PC-3 (cell line): ENCODE data around the gene PPIP5K1. TPM values are rescaled to one million over a fixed set of nuclear protein-coding genes. Genes with fewer than 3 reads are reported as not detected.

Experiments
- ATAC-seq: fragments of 200-7000 bp; cut with Tn5 transposase; 2 replicates; pipeline ENCODE4 v1.9.1; 2020; ENCODE audit warnings: mild to moderate bottlenecking, moderate library complexity
- BruUV-seq: library from RNA; stranded (reverse); fragments of 400-500 nt; replicated peaks from 2 replicates; lab custom pipeline; 2021; lab: Mats Ljungman, UMichigan
- CTCF ChIA-PET: fragments of 300-600 bp; sonication (Branson Sonifier 250); formaldehyde crosslinking; loops from one replicate; lab custom pipeline; 2022; ENCODE audit warnings: antibody characterized with exemption; lab: Charles Lee
- POLR2A ChIA-PET: fragments of 300-600 bp; sonication (Branson Sonifier 250); formaldehyde crosslinking; loops from one replicate; lab custom pipeline; 2022; ENCODE audit warnings: antibody characterized with exemption; ENCODE audit not compliant: unreplicated experiment; lab: Charles Lee
- DNase-seq: peaks from one replicate; pipeline ENCODE4 v3.0.0-alpha.2; 2015
- H2AFZ ChIP-seq: fragments of 300-600 bp; sonication (generic); 2 replicates; pipeline ENCODE4 v1.6.0; 2016; ENCODE audit warnings: antibody characterized with exemption, low read length
- H3F3A ChIP-seq: fragments of 300-600 bp; sonication (generic); one replicate; pipeline ENCODE4 v1.6.0; 2017; ENCODE audit warnings: antibody characterized with exemption, low read length, control low read depth, mild to moderate bottlenecking; ENCODE audit not compliant: unreplicated experiment
- H3K27ac ChIP-seq: fragments of 300-600 bp; sonication (generic); 2 replicates; pipeline ENCODE4 v1.5.1; 2016; ENCODE audit warnings: mild to moderate bottlenecking, low read length
- H3K27me3 ChIP-seq: fragments of 300-600 bp; sonication (generic); 2 replicates; pipeline ENCODE4 v1.6.1; 2016; ENCODE audit warnings: low read length, mixed read lengths
- H3K36me3 ChIP-seq: fragments of 300-600 bp; sonication (generic); 2 replicates; pipeline ENCODE4 v1.6.1; 2016; ENCODE audit warnings: low read depth, mixed run types, low read length, mixed read lengths
- H3K4me1 ChIP-seq: fragments of 300-600 bp; sonication (generic); 2 replicates; pipeline ENCODE4 v1.5.1; 2016; ENCODE audit warnings: low read length; ENCODE audit not compliant: insufficient read depth
- H3K4me2 ChIP-seq: fragments of 300-600 bp; sonication (generic); 2 replicates; pipeline ENCODE4 v1.6.0; 2016; ENCODE audit warnings: low read length
- H3K4me3 ChIP-seq: fragments of 300-600 bp; sonication (generic); 2 replicates; pipeline ENCODE4 v1.5.1; 2016; ENCODE audit warnings: mild to moderate bottlenecking, low read length, mixed read lengths
- H3K79me2 ChIP-seq: fragments of 300-600 bp; sonication (generic); 2 replicates; pipeline ENCODE4 v1.6.1; 2017; ENCODE audit warnings: low read length, mixed read lengths
- H3K9ac ChIP-seq: fragments of 300-600 bp; sonication (generic); 2 replicates; pipeline ENCODE4 v1.6.0; 2016; ENCODE audit warnings: mild to moderate bottlenecking, low read length
- H3K9me2 ChIP-seq: fragments of 300-600 bp; sonication (generic); replicated peaks from 2 replicates; pipeline ENCODE4 v1.6.1; 2016; ENCODE audit warnings: mixed run types, low read length, mixed read lengths
- H3K9me3 ChIP-seq: fragments of 300-600 bp; sonication (generic); 2 replicates; pipeline ENCODE4 v1.6.1; 2016; ENCODE audit warnings: low read length, mixed read lengths
- H4K20me1 ChIP-seq: fragments of 300-600 bp; sonication (generic); 2 replicates; pipeline ENCODE4 v1.6.1; 2016; ENCODE audit warnings: low read length, mixed read lengths
- CTCF ChIP-seq: fragments of 300-600 bp; sonication (generic); conservative IDR thresholded peaks from 2 replicates; pipeline ENCODE4 v1.5.1; 2017; ENCODE audit warnings: antibody characterized with exemption, low read depth, mild to moderate bottlenecking, low read length
- EZH2 ChIP-seq: fragments of 300-600 bp; sonication (generic); IDR thresholded peaks from one replicate; pipeline ENCODE4 v1.6.1; 2017; ENCODE audit warnings: antibody characterized with exemption, mild to moderate bottlenecking, low read length; ENCODE audit not compliant: unreplicated experiment
- EZH2phosphoT487 ChIP-seq: fragments of 300-600 bp; sonication (generic); IDR thresholded peaks from 2 replicates; pipeline ENCODE4 v1.6.1; 2018; ENCODE audit warnings: mild to moderate bottlenecking, antibody characterized with exemption, low read length, borderline replicate concordance
- intact Hi-C: fragments of 100-400 bp; cut with micrococcal nuclease; formaldehyde crosslinking; loops from 2 replicates; pipeline ENCODE4 v1.9.0; 2023
- total RNA-seq: library from RNA; depleted of rRNA; stranded (reverse); fragments of >200 nt; gene quantifications from 2 replicates; pipeline ENCODE4 v1.2.3, GENCODE V29; 2014

Gene PPIP5K1
- total RNA-seq, 1 experiment from 2014 or later, result 19.8 TPM

GRCh38 chr15:43516185-43516584, 73.8 kb downstream of the PPIP5K1 start:
- Histone ChIP-seq H3K79me2 (no peaks in the 10 kb centered on the region), H3K9me2 (no peaks in the 10 kb centered on the region), H3K36me3 (no peaks in the 10 kb centered on the region), H4K20me1 (no peaks in the 10 kb centered on the region), H2AFZ (no peak overlapping the region), H3K4me2 (no peak overlapping the region), H3K4me1 (peaks cover 6% of the 10 kb centered on the region), H3K27me3 (no peaks in the 10 kb centered on the region), H3K27ac (no peak overlapping the region), H3K4me3 (no peak overlapping the region), H3K9me3 (no peaks in the 10 kb centered on the region), H3F3A (no peaks in the 10 kb centered on the region), H3K9ac (no peak overlapping the region)
- intact Hi-C loops, result no loop called here
- ChIA-PET POLR2A (no interaction called here), CTCF (no interaction called here)
- ATAC-seq (no peak), DNase-seq (no peak)
- BruUV-seq, result no TSS peak
- TF ChIP-seq EZH2phosphoT487 (no peak), EZH2 (no peak), CTCF (no peak)

GRCh38 chr15:43515741-43516140, 74.3 kb downstream of the PPIP5K1 start:
- no peak overlapping the region for H2AFZ ChIP-seq
- no peaks in the 10 kb centered on the region for H3K9me2 ChIP-seq
- POLR2A ChIA-PET, result interaction anchor here (0.7 kb wide), 1 partner anchor 32 kb away, joined by 3 read pairs; no protein-coding TSS in a partner anchor
- H4K20me1 ChIP-seq, result no peaks in the 10 kb centered on the region
- intact Hi-C loops, result no loop called here
- H3K36me3 ChIP-seq, result no peaks in the 10 kb centered on the region
- H3K4me1 ChIP-seq, result peaks cover 9% of the 10 kb centered on the region
- no TSS peak for BruUV-seq
- H3K79me2 ChIP-seq, result no peaks in the 10 kb centered on the region
- H3K27ac ChIP-seq, result no peak overlapping the region
- H3K4me2 ChIP-seq, result no peak overlapping the region
- no peak overlapping the region for H3K9ac ChIP-seq
- no peaks in the 10 kb centered on the region for H3F3A ChIP-seq
- DNase-seq (no peak), ATAC-seq (no peak)
- no peaks in the 10 kb centered on the region for H3K9me3 ChIP-seq
- no peaks in the 10 kb centered on the region for H3K27me3 ChIP-seq
- no peak for TF ChIP-seq EZH2phosphoT487
- no peak for TF ChIP-seq CTCF
- TF ChIP-seq EZH2, result no peak
- CTCF ChIA-PET, result interaction anchor here (0.9 kb wide), 1 partner anchor 75 kb away, joined by 3 read pairs; no protein-coding TSS in a partner anchor
- no peak overlapping the region for H3K4me3 ChIP-seq

- Histone ChIP-seq H3K9ac (no peak overlapping the region), H3K27ac (no peak overlapping the region), H3K79me2 (no peaks in the 10 kb centered on the region), H3K4me1 (peaks cover 9% of the 10 kb centered on the region), H3K4me3 (no peak overlapping the region), H3F3A (no peaks in the 10 kb centered on the region), H3K27me3 (no peaks in the 10 kb centered on the region), H4K20me1 (no peaks in the 10 kb centered on the region), H3K9me3 (no peaks in the 10 kb centered on the region), H2AFZ (no peak overlapping the region), H3K9me2 (no peaks in the 10 kb centered on the region), H3K36me3 (no peaks in the 10 kb centered on the region), H3K4me2 (no peak overlapping the region)
- no peak for TF ChIP-seq EZH2
- TF ChIP-seq CTCF, result peak; percentile 79
- no peak for TF ChIP-seq EZH2phosphoT487
- intact Hi-C loops, result loop anchor here (1.0 kb wide), 1 partner anchor 31 kb away; no protein-coding TSS in a partner anchor
- no TSS peak for BruUV-seq
- ATAC-seq, result no peak
- peak; percentile 41 for DNase-seq
- CTCF ChIA-PET, result interaction anchor here (0.5 to 1.1 kb wide), 5 partner anchors 13 to 729 kb away, joined by 3 to 10 read pairs (median 5); no protein-coding TSS in a partner anchor
- POLR2A ChIA-PET, result no interaction called here
These were observed 75.6 kb downstream of the PPIP5K1 start for GRCh38 chr15:43514241-43515057.
